ACC112 (cell line): ENCODE results near the gene IQCF5.
"Not testable (repeated sequence)": the region's sequence is repeated elsewhere in the genome, so short reads cannot be mapped to it uniquely, and the experiment has no call there.

Experiments
- H2AFZ ChIP-seq: fragments of 200-600 bp; sonication (generic); one replicate; pipeline ENCODE4 v1.6.0; 2017; ENCODE audit warnings: antibody characterized with exemption, low read length; ENCODE audit not compliant: unreplicated experiment
- H3K27ac ChIP-seq: fragments of 200-600 bp; sonication (generic); 2 replicates; pipeline ENCODE4 v1.5.1; 2014; ENCODE audit warnings: low read depth, mild to moderate bottlenecking, antibody characterized with exemption, low read length, moderate library complexity
- H3K27me3 ChIP-seq: fragments of 200-600 bp; sonication (generic); 2 replicates; pipeline ENCODE4 v1.6.1; 2014; ENCODE audit warnings: mild to moderate bottlenecking, antibody characterized with exemption, low read length, moderate library complexity, mixed read lengths; ENCODE audit not compliant: insufficient read depth
- H3K36me3 ChIP-seq: fragments of 200-600 bp; sonication (generic); 2 replicates; pipeline ENCODE4 v1.6.1; 2016; ENCODE audit warnings: mild to moderate bottlenecking, antibody characterized with exemption, low read length, moderate library complexity, mixed read lengths; ENCODE audit not compliant: insufficient read depth
- H3K4me1 ChIP-seq: fragments of 200-600 bp; sonication (generic); one replicate; pipeline ENCODE4 v1.6.1; 2016; ENCODE audit warnings: low read length, mixed read lengths; ENCODE audit not compliant: insufficient read depth, unreplicated experiment, control insufficient read depth
- H3K4me3 ChIP-seq: fragments of 200-600 bp; sonication (generic); 2 replicates; pipeline ENCODE4 v1.5.1; 2014; ENCODE audit warnings: mild to moderate bottlenecking, low read depth, low read length
- H3K79me2 ChIP-seq: fragments of 200-600 bp; sonication (generic); one replicate; pipeline ENCODE4 v1.6.0; 2016; ENCODE audit warnings: low read length; ENCODE audit not compliant: control insufficient read depth, unreplicated experiment, insufficient read depth

The IQCF5 gene

GRCh38 chr3:51868896-51869295 lies 6.5 kb downstream of the IQCF5 start:
- not testable (repeated sequence) for H3K4me3 ChIP-seq, H3K36me3 ChIP-seq, H3K4me1 ChIP-seq, H3K79me2 ChIP-seq, H3K27ac ChIP-seq, H2AFZ ChIP-seq
- H3K27me3 ChIP-seq = peaks cover 57% of the 10 kb centered on the region

DNA sequence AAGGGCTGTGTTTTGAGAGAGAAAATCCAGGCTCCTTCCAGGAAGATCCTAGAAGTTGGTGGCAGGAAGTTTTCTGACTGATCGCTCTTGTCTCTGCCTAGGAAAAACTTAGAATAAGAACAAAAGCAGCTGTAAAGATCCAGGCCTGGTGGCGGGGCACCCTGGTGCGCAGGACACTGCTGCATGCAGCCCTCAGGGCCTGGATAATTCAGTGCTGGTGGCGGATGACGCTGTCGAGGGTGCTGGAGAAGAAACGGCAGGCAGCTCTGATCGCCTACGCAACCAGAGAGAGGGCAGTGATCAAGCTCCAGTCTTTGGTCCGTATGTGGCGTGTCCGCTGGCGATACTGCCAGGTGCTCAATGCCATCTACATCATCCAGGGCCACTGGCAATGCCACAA lies 12.5 kb downstream of the IQCF5 start:
- Histone ChIP-seq H2AFZ (no peak overlapping the region), H3K27ac (no peak overlapping the region), H3K79me2 (no peaks in the 10 kb centered on the region), H3K36me3 (no peaks in the 10 kb centered on the region), H3K27me3 (peaks cover 53% of the 10 kb centered on the region), H3K4me1 (no peaks in the 10 kb centered on the region), H3K4me3 (no peak overlapping the region)

DNA sequence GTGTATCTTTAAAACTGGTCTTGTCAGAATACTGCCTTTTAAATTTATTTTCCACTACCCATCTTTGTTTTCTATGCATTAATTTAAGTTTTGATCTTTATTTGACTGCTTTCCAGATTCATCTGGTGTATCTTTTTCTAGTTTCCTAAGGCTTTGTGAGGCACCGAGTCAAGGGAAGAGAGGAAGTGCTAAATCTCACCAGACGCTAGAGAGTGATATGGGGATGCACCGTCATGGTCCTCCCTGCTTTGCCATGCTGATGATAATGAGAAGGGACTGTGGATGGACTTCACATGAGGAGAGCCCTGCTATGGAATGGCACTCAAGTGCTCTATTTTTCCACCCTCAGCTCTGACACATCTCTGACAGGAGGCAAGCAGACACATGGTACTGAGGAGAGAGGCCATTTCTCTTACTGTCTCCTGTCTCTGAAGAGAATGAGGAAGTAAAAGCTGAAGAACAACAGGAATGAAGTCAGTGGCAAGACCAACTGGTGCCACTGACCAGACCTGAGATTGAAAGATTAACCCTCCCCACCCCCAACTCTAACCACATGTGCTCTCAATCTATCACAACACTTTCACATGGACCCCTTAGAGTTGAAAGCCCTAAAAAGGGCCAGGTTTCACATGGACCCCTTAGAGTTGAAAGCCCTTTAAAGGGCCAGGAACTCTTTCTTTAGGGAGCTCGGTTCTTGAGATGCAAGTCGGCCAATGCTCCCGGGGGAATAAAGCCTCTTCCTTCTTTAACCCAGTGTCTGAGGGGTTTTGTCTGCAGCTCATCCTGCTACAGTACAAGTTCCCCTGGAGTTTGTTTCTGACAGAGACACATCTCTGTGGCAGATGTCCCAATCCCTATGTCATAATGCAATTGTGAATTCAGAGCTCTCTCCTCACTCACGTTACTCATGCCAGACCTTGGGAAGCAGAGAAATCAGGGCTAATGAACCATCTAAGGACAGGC lies 14.4 kb downstream of the IQCF5 start, which contains the start of gene IQCF2:
Gene IQCF2 (plus strand): TSS at position 913 of the 963 bp plus-strand sequence. CDS start 52 bp downstream, outside the sequence.
- H3K4me1 ChIP-seq = no peaks in the 10 kb centered on the region
- H3K27me3 ChIP-seq = peaks cover 43% of the 10 kb centered on the region
- no peak within 1 kb of the TSS for H3K27ac ChIP-seq
- no peak within 1 kb of the TSS for H2AFZ ChIP-seq
- H3K4me3 ChIP-seq = no peak within 1 kb of the TSS
- H3K36me3 ChIP-seq = no peaks in the 10 kb centered on the region
- H3K79me2 ChIP-seq = no peaks in the 10 kb centered on the region

DNA sequence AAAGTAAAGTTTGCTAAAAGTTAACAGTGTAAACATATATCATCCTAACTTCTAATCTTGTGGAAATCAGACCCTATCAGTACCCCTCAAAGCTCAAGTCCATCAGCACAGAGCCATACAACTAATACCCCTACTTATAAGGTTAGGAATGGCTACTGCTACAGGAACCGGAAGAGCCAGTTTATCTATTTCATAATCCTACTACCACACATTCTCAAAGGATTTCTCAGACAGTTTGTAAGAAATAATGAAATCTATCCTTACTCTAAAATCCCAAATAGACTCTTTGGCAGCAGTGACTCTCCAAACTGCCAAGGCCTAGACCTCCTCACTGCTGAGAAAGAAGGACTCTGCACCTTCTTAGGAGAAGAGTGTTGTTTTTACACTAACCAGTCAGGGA lies 20.0 kb downstream of the IQCF5 start:
- not testable (repeated sequence) for H3K4me1 ChIP-seq, H3K36me3 ChIP-seq, H2AFZ ChIP-seq

DNA sequence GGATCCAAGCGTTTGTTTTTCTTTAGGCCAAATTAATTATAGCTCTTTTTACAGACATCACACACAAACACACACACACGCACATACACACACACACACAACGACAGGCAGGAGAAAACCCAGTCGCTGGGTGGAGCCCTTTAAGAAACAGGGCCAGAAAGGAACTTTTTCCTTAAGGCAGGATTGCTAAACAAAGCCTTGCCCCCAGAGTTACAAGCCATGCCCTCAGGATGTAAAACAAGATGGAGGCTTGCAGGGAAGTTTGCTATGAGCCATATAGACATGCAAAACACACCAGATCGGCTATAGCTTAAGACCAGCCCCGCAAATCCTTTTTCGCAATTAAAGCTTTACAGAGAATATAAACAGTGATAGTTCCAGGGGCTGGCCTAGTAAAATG lies 30.3 kb downstream of the IQCF5 start:
- H3K27ac ChIP-seq = no peak overlapping the region
- H3K4me1 ChIP-seq = no peaks in the 10 kb centered on the region
- H3K27me3 ChIP-seq = peaks cover 82% of the 10 kb centered on the region
- no peaks in the 10 kb centered on the region for H3K36me3 ChIP-seq
- H2AFZ ChIP-seq = no peak overlapping the region
- H3K4me3 ChIP-seq = no peak overlapping the region
- H3K79me2 ChIP-seq = no peaks in the 10 kb centered on the region

More for the DNA sequence above, 20.0 kb downstream of the IQCF5 start:
- H3K4me3 ChIP-seq, H3K27ac ChIP-seq, H3K79me2 ChIP-seq: not testable (repeated sequence)
- peaks cover 11% of the 10 kb centered on the region for H3K27me3 ChIP-seq

DNA sequence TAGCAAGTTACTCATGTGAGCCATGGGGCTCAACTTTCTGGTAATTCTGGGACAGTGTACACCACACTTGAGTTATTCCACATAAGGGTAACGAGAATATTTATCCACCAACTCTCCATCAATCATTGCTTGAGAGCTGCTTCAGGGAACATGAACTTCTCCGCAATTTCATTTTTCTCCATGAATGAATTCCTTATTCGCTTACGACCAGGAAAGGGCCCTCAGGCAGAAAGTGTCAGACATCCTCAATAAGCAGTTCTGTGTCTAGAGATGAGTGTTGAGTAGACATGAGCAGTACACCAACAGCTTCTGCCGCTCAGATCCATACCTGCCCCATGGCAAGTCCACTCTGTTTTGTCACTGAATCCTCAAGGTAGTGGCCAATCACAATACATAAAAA lies 38.8 kb downstream of the IQCF5 start:
- peaks cover 69% of the 10 kb centered on the region for H3K27me3 ChIP-seq
- H3K4me3 ChIP-seq = no peak overlapping the region
- H3K79me2 ChIP-seq = no peaks in the 10 kb centered on the region
- no peaks in the 10 kb centered on the region for H3K36me3 ChIP-seq
- no peak overlapping the region for H3K27ac ChIP-seq
- H2AFZ ChIP-seq = no peak overlapping the region
- H3K4me1 ChIP-seq = no peaks in the 10 kb centered on the region

DNA sequence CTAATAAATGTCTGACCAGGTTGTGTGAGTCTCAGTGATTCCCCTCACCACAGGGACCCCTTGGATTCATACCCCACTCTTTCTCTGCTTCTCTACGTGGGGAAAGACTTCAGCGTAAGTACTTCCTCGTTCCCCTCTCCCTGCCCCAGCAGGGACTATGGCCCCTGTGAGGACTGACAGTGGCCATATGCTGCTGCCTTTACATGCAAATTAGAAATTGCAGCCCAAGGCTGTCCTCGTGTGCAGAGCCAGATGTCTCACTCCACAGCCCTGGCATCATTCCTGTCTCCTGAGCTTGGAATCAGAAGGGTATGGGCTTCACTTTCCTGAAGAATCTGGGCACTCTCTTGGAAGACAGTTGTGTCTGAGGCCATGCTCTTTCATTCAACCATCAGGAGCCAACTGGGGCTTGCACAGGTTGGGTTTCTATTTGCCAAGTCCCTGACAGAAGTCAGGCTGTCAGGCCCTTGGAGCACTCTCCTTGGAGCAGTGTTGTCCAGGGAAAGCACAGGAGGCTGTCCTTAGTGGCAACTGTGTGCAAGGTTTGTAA lies 44.5 kb downstream of the IQCF5 start:
- H3K79me2 ChIP-seq = no peaks in the 10 kb centered on the region
- H3K27me3 ChIP-seq = peaks cover 45% of the 10 kb centered on the region
- no peak overlapping the region for H2AFZ ChIP-seq
- no peaks in the 10 kb centered on the region for H3K4me1 ChIP-seq
- no peaks in the 10 kb centered on the region for H3K36me3 ChIP-seq
- H3K4me3 ChIP-seq = no peak overlapping the region
- H3K27ac ChIP-seq = no peak overlapping the region

- H2AFZ ChIP-seq = no peak overlapping the region
These were observed 45.1 kb downstream of the IQCF5 start for GRCh38 chr3:51830345-51830744.

DNA sequence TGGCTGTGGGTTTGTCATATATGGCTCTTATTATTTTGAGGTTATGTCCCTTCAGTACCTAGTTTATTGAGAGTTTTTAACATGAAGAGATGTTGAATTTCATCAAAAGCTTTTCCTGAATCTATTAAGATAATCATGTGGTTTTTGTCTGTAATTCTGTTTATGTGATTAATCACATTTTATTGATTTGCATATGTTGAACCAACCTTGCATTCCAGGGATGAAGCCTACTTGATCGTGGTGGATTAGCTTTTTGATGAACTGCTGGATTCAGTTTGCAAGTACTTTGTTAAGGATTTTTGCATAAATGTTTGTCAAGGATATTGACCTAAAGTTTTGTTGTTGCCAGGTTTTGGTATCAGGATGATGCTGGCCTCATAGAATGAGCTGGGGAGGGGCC lies 47.1 kb downstream of the IQCF5 start:
- no peak overlapping the region for H3K27ac ChIP-seq
- H3K4me3 ChIP-seq = no peak overlapping the region
- no peaks in the 10 kb centered on the region for H3K79me2 ChIP-seq
- H3K27me3 ChIP-seq = peaks cover 48% of the 10 kb centered on the region
- no peaks in the 10 kb centered on the region for H3K4me1 ChIP-seq
- H3K36me3 ChIP-seq = no peaks in the 10 kb centered on the region
- no peak overlapping the region for H2AFZ ChIP-seq

More at GRCh38 chr3:51830345-51830744, 45.1 kb downstream of the IQCF5 start:
- peaks cover 47% of the 10 kb centered on the region for H3K27me3 ChIP-seq
- no peak overlapping the region for H3K27ac ChIP-seq
- no peak overlapping the region for H3K4me3 ChIP-seq
- H3K36me3 ChIP-seq = no peaks in the 10 kb centered on the region
- H3K4me1 ChIP-seq = no peaks in the 10 kb centered on the region
- H3K79me2 ChIP-seq = no peaks in the 10 kb centered on the region
